Suprapubic skin (tissue), 4 donors: ENCODE data around the gene SNX19.

ENCODE experiments used
- POLR2A ChIP-seq, 2 donors: fragments of 450-650 bp; IDR thresholded peaks; one replicate each; pipeline ENCODE4 v1.6.1; 2017; ENCODE audit warnings: antibody characterized with exemption in 2 of 2, mild to moderate bottlenecking in 2 of 2, moderate library complexity in 2 of 2
- POLR2AphosphoS5 ChIP-seq, 3 donors: sonication (generic); formaldehyde crosslinking; IDR thresholded peaks; one replicate each; pipeline ENCODE4 v1.6.1; 2017; ENCODE audit warnings: antibody characterized with exemption in 3 of 3
- TF ChIP-seq, protein P1 (sequence below), 2 donors: fragments of 200-600 bp in 1 of 2; fragments of 450-650 bp in 1 of 2; sonication (generic) in 1 of 2; IDR thresholded peaks; one replicate each; pipeline ENCODE4 v1.5.1; 2016 to 2019; ENCODE audit warnings: antibody characterized with exemption in 2 of 2, mild to moderate bottlenecking in 1 of 2, moderate library complexity in 1 of 2

DNA sequence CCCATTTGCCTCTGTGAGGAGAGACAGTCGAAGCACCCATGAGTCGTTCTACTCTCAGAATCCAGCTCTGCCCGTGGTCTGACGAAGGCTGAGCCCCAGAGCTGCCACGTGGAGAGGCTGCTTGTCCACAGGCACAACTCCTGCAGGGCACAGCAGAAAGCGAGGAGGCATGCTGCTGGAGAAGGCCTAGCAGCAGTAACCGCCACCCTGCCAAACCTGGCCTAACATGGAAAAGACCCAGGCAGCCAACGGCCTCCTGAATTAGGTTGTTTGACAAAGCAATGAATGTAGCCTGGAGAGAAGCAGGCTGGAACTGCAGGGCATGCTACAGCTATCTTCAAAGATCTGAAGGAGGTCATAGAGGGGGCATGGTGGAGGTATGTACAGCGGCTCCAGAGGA lies 89.7 kb downstream of the SNX19 start:
- no peak for TF ChIP-seq POLR2AphosphoS5 (IDR thresholded peaks at IDR 0.05)
- TF ChIP-seq POLR2A (IDR thresholded peaks at IDR 0.05), result no peak
- TF ChIP-seq, protein P1, sequence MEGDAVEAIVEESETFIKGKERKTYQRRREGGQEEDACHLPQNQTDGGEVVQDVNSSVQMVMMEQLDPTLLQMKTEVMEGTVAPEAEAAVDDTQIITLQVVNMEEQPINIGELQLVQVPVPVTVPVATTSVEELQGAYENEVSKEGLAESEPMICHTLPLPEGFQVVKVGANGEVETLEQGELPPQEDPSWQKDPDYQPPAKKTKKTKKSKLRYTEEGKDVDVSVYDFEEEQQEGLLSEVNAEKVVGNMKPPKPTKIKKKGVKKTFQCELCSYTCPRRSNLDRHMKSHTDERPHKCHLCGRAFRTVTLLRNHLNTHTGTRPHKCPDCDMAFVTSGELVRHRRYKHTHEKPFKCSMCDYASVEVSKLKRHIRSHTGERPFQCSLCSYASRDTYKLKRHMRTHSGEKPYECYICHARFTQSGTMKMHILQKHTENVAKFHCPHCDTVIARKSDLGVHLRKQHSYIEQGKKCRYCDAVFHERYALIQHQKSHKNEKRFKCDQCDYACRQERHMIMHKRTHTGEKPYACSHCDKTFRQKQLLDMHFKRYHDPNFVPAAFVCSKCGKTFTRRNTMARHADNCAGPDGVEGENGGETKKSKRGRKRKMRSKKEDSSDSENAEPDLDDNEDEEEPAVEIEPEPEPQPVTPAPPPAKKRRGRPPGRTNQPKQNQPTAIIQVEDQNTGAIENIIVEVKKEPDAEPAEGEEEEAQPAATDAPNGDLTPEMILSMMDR (IDR thresholded peaks at IDR 0.05), result no peak
